Lower leg skin (tissue), 3 donors: Measurements from ENCODE around the gene RPS14.

Experiments
- CTCF ChIP-seq, 3 donors: fragments of 450-650 bp; IDR thresholded peaks; one replicate each; pipeline ENCODE4 v1.5.1; 2016; ENCODE audit warnings: antibody characterized with exemption in 3 of 3, mild to moderate bottlenecking in 3 of 3, moderate library complexity in 2 of 3
- POLR2A ChIP-seq, 2 donors: fragments of 450-650 bp; IDR thresholded peaks; one replicate each; pipeline ENCODE4 v1.6.1; 2016 to 2017; ENCODE audit warnings: antibody characterized with exemption in 2 of 2, mild to moderate bottlenecking in 1 of 2, moderate library complexity in 1 of 2

DNA sequence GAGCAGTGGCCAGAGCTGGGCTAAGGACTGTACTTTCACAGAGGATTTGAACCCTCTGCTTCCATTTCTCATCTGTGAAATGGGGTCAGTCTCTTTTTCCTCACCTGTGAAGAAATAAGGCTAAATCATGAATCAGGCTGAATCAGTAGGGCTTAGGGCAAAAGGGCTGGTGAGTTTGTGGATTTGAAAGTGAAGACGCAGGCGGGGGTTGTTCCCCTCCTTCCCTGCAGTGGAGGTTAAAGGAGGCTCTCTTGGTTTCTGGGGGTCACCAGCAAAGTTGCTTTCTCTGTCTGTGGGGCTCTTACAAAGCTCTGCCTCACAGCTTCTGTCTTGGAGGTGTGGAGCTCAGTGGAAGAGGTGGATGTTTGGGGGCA, 40.7 kb upstream of the RPS14 start:
- TF ChIP-seq CTCF (IDR thresholded peaks at IDR 0.05) (no peak), POLR2A (IDR thresholded peaks at IDR 0.05) (no peak)
